ENCODE results near the gene MMP7. TPM values are rescaled to one million over a fixed set of nuclear protein-coding genes. Genes with fewer than 3 reads are reported as not detected.

MMP7 gene
- total and polyA plus RNA-seq, 2 donors (not counting 3 experiments of a cell fraction or from before 2014, with no cell fraction given) = 0.65 TPM; not detected in 1

- FAIRE-seq = no peak
- H3K9me1 ChIP-seq (replicated peaks; ENCODE audit: control insufficient read depth, extremely low read depth, insufficient read depth, low read length) = no peaks in the 10 kb centered on the region
Observed at GRCh38 chr11:102568851-102569250, 38.3 kb upstream of the MMP7 start.

GRCh38 chr11:102566112-102566511 is 35.6 kb upstream of the MMP7 start:
- no peak for FAIRE-seq

More at GRCh38 chr11:102568851-102569250, 38.3 kb upstream of the MMP7 start:
- no TSS peak for BruUV-seq (replicated peaks)
- Histone ChIP-seq H3K79me2 (ENCODE audit: control insufficient read depth, insufficient read depth, low read length) (no peaks in the 10 kb centered on the region), H3K4me2 (ENCODE audit: insufficient read depth, low read length) (no peak overlapping the region), H3K27me3 (ENCODE audit: control insufficient read depth in 2 of 2, insufficient read depth in 2 of 2, low read length in 2 of 2) (no peaks in the 10 kb centered on the region), H3K4me1 (ENCODE audit: control insufficient read depth, extremely low read depth, insufficient read depth, low read length) (peaks cover 3% of the 10 kb centered on the region), H3K9ac (replicated peaks; ENCODE audit: extremely low read depth, insufficient read depth, low read length) (no peak overlapping the region), H3K36me3 (ENCODE audit: control insufficient read depth in 2 of 2, extremely low read depth in 1 of 2, insufficient read depth in 2 of 2, low read length in 2 of 2) (no peaks in the 10 kb centered on the region), H3K9me3 (replicated peaks; ENCODE audit: control insufficient read depth, insufficient read depth, low read length) (no peaks in the 10 kb centered on the region), H3K4me3 (replicated peaks in 1 of 3; ENCODE audit: insufficient read depth in 1 of 3, low read depth in 1 of 3, low read length in 3 of 3) (no peak overlapping the region), H2AFZ (ENCODE audit: low read depth, low read length) (no peak overlapping the region), H3K27ac (ENCODE audit: insufficient read depth, low read depth, low read length) (no peak overlapping the region), H4K20me1 (replicated peaks; ENCODE audit: control insufficient read depth, extremely low read depth, insufficient read depth, low read length) (no peaks in the 10 kb centered on the region)
- ChIA-PET CTCF (interaction anchor here (1.2 kb wide), 1 partner anchor 44 kb away, joined by 3 read pairs; no protein-coding TSS in a partner anchor), POLR2A (interaction anchor here (1.1 kb wide), 1 partner anchor 31 kb away, joined by 3 read pairs; no protein-coding TSS in a partner anchor)
- intact Hi-C loops (cut with micrococcal nuclease) = no loop called here
- no peak for TF ChIP-seq JUN (IDR thresholded peaks at IDR 0.05; ENCODE audit: borderline replicate concordance, insufficient read depth, insufficient read length, low read depth)
- no peak for TF ChIP-seq GATA2 (IDR thresholded peaks at IDR 0.05; ENCODE audit: insufficient read depth, insufficient read length, low read depth, low read length)
- no peak for TF ChIP-seq CTCF (IDR thresholded peaks at IDR 0.05; ENCODE audit: extremely low read depth in 1 of 2, insufficient read depth in 1 of 2, low read depth in 1 of 2, low read length in 2 of 2)
- no peak for DNase-seq (ENCODE audit: low read depth, low spot score)
- dilution Hi-C loops (cut with MboI; ENCODE audit: extremely low pct_ligation_motif_present, low sequenced_read_pairs) = no loop called here

More at GRCh38 chr11:102566112-102566511, 35.6 kb upstream of the MMP7 start:
- BruUV-seq (replicated peaks) = no TSS peak
- intact Hi-C loops (cut with micrococcal nuclease) (no loop called here), dilution Hi-C loops (cut with MboI; ENCODE audit: extremely low pct_ligation_motif_present, low sequenced_read_pairs) (no loop called here)
- TF ChIP-seq EZH2 (IDR thresholded peaks at IDR 0.05; ENCODE audit: borderline replicate concordance, low read depth, low read length, severe bottlenecking) (no peak), CTCF (IDR thresholded peaks at IDR 0.05; ENCODE audit: extremely low read depth in 1 of 2, insufficient read depth in 1 of 2, low read depth in 1 of 2, low read length in 2 of 2) (no peak), MAX (IDR thresholded peaks at IDR 0.05; ENCODE audit: insufficient read depth, insufficient read length) (no peak), POLR2AphosphoS5 (IDR thresholded peaks at IDR 0.05; ENCODE audit: insufficient read depth, low read depth, low read length) (no peak), JUN (IDR thresholded peaks at IDR 0.05; ENCODE audit: borderline replicate concordance, insufficient read depth, insufficient read length, low read depth) (no peak), MYC (IDR thresholded peaks at IDR 0.05; ENCODE audit: low read depth, low read length) (no peak), POLR2A (IDR thresholded peaks at IDR 0.05; ENCODE audit: low read depth, low read length) (no peak), GATA2 (IDR thresholded peaks at IDR 0.05; ENCODE audit: insufficient read depth, insufficient read length, low read depth, low read length) (no peak)
- H3K4me3 ChIP-seq (replicated peaks in 1 of 3; ENCODE audit: insufficient read depth in 1 of 3, low read depth in 1 of 3, low read length in 3 of 3) = no peak overlapping the region
- no peaks in the 10 kb centered on the region for H3K9me1 ChIP-seq (replicated peaks; ENCODE audit: control insufficient read depth, extremely low read depth, insufficient read depth, low read length)
- H2AFZ ChIP-seq (ENCODE audit: low read depth, low read length) = no peak overlapping the region
- H3K4me1 ChIP-seq (ENCODE audit: control insufficient read depth, extremely low read depth, insufficient read depth, low read length) = peaks cover 3% of the 10 kb centered on the region
- no peak for DNase-seq (ENCODE audit: low read depth, low spot score)
- H3K9ac ChIP-seq (replicated peaks; ENCODE audit: extremely low read depth, insufficient read depth, low read length) = no peak overlapping the region
- no peaks in the 10 kb centered on the region for H4K20me1 ChIP-seq (replicated peaks; ENCODE audit: control insufficient read depth, extremely low read depth, insufficient read depth, low read length)
- H3K9me3 ChIP-seq (replicated peaks; ENCODE audit: control insufficient read depth, insufficient read depth, low read length) = no peaks in the 10 kb centered on the region
- H3K36me3 ChIP-seq (ENCODE audit: control insufficient read depth in 2 of 2, extremely low read depth in 1 of 2, insufficient read depth in 2 of 2, low read length in 2 of 2) = no peaks in the 10 kb centered on the region
- H3K4me2 ChIP-seq (ENCODE audit: insufficient read depth, low read length) = no peak overlapping the region
- ChIA-PET CTCF (no interaction called here), POLR2A (no interaction called here)
- H3K27me3 ChIP-seq (ENCODE audit: control insufficient read depth in 2 of 2, insufficient read depth in 2 of 2, low read length in 2 of 2) = no peaks in the 10 kb centered on the region
- H3K27ac ChIP-seq (ENCODE audit: insufficient read depth, low read depth, low read length) = no peak overlapping the region
- H3K79me2 ChIP-seq (ENCODE audit: control insufficient read depth, insufficient read depth, low read length) = no peaks in the 10 kb centered on the region
